ENCODE results near the gene FOXL3.
A peak's percentile ranks its signal among the peaks of the same experiment; 100 is the strongest.

Gene FOXL3

DNA sequence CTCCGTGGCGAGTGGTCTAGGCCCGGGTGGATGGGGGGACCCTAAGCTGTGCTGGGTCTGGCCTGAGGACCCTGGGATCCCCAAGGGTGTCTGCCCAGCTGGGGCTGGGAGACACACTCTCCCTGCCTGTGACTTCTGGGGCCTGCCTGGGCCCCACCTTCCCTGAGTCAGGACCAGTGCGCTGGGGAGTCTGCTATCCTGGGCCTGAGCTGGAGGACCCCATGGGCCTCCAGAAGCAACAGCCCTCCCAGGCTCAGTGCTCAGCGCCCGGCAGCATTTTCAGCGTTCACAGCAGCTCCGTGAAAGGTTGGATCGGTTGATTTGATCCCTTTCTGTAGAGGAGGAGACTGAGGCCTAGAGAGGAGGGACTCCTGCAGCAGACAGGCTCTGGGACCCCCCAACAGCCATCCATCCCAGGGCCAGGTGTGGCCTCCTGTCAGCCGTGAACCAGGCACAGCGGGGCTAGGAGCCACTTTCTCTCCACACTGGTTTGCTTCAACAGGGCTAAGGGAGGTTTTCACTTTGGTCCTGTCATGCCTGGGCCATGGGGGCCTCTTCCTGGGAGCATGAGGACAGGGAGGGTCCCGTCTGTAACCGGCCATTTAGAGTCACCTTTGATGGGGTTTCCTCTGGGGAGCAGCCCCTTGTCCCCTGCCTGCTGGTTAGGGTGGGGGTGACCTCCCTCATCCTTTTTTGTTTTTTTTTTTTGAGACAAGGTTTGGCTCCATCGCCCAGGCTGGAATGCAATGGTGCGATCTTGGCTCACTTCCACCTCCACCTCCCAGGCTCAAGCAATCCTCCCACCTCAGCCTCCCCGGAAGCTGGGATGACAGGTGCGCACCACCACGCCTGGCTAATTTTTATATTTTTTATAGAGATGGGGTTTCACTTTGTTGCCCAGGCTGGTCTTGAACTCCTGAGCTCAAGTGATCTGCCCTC, 12.4 kb downstream of the FOXL3 start:
- DNase-seq (ENCODE audit: low read depth), result no peak

DNA sequence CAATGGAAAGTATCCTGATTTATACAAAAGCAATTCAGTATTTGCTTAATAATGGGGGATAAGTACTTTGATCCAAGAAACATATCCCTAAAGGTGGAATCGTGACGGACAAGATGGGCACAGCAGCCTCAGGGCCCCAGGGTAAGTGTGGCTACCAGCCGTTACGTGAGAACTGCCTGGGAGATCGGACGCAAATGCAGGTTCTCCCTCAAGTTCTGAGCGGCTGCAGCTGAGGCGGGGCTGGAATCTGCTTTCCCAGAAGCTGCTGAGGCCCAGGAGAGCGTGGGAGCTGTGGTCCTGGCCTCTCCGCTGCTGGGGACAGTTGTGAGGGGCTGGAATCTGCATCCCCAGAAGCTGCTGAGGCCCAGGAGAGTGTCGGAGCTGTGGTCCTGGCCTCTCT, 13.5 kb downstream of the FOXL3 start:
- no peak for DNase-seq (ENCODE audit: low read depth)

DNA sequence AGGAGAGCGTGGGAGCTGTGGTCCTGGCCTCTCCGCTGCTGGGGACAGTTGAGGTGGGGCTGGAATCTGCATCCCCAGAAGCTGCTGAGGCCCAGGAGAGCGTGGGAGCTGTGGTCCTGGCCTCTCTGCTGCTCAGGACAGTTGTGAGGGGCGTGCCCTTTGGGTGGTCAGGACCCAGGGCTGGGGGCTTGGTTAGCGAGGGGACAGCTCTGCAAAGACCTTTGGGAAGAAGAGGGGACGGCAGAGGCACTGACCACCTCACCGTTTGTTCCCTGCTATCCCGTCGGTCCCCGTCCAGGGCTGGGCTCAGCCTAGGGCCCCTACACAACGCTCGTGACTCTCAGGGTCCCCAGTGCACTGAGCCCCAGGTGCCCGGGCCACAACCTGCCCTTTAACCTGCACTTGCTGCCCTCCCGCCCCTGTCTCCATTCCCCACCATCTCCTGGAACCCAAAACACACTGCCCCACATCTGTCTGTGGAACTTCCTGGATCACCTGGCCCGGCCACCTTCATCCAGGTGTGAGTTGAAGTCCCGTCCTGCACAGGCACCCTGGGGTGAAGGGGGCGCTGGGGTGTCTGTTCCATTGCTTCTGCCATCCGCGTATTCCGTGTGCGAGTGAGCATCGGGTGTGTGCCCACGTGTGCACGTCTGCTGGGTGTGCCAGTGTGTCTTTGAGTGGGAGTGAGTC, 14.1 kb downstream of the FOXL3 start:
- no peak for DNase-seq (ENCODE audit: low read depth)

DNA sequence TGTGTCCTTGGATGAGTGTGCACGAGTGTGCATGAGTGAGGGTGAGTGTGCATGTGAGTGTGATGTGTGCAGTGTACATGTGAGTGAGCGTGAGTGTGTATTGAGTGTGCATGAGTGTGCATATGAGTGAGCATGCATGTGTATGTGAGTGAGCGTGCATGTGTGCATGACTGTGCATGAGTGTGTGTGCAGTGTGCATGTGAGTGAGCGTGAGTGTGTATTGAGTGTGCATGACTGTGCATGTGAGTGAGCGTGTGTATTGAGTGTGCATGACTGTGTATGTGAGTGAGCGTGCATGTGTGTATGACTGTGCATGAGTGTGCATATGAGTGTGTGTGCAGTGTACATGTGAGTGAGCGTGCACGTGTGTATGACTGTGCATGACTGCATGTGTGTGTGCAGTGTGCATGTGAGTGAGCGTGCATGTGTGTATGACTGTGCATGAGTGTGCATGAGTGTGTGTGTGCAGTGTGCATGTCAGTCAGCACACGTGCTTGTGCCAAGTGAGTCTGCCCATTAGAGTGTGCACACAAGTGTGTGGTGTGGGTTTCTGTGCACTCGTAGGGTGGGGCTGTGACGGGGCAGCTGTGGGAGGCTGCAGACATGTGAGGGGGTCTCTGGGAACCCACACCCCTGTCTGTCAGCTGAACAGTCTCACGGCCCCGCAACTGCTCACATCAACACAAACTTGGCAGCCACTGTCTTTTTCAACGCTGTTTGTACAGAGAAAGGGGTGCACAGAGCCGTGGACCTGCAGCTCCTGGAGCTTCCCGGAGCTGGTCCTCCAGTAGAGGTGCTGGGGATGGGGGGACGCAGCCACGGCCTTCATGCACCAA, 14.8 kb downstream of the FOXL3 start:
- DNase-seq (ENCODE audit: low read depth), result no peak

DNA sequence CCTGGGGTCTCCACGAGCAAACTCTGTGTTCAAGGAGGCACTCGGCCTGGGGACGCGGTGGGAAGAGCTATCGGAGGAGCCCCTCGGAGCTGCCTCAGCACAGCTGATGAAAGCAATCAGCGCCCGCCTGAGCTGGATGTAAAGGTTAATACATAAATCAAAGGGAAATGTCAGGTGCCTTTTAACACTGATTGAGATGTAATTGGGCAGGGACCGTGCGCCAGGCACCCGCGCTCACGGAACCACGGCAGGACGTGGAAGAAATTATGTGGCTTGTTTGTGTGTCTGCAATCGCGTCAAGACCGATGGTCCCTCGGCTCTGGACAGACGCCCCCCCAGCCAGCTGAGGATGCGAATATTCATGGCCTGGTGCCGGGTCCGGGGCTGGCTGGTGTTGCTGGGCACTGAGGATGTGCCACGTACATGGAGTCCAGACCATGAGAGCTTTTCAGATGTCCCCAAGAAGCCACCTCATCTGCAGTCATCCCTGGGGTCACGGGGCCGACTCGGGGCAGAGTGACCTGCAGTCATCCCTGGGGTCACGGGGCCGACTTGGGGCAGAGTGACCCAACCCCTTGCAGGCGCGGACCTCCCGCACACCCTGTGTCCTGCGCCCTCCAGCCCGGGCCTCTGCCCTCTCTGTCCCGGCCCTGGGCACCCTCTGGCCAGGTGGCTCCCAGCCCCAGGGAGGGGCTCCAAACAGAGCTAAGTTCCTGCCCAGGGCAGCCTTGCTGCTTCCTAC, 15.6 kb downstream of the FOXL3 start:
- DNase-seq (ENCODE audit: low read depth), result no peak

DNA sequence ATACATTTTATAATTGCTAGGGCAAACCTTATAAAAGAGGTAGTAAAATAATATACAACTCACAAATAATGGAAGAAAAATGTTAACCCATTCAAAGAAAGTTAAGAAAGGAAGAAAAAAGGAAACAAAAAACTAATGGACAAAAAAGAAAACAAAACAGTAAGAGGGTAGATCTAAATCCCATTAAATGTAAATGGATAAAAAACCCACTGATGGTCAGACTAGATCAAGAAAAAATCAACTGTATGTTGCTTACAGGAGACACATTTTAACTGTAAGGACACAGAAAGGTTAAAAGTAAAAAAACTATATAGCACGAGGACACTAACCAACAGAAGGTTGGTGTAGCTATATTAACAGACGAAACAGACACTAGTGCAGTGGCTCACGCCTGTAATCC, 18.0 kb downstream of the FOXL3 start:
- DNase-seq (ENCODE audit: low read depth), result no peak

DNA sequence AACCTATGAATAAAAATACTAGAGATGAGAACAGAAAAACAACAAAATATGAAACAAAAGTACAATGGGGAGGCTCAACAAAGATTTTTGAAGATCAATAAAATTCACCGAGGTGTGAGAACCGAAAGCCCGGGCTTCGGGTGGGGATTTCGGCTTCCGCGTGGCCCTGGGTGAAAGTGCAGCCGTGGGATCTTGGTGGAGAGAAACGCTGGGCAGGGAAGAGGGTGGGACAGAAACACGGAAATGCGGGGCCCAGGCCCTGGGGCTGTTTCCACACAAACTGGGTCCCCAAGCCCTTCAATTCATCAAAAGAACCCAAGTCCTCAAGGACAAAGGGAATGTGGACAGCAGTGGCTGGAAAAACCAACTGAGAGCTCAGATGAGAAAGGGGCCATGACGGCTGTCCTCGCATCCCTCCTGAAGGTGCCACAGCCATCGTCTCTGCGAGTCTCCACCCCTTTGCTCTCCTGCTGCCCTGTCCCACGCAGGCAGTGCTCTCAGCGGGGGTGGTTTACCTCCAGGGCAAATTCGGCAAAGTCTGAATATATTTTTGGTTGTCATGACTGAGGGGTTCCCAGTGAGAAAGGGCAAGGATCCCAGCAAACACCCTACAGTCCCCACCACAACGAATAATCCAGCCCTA, 19.7 kb downstream of the FOXL3 start:
- DNase-seq (ENCODE audit: low read depth), result no peak

DNA sequence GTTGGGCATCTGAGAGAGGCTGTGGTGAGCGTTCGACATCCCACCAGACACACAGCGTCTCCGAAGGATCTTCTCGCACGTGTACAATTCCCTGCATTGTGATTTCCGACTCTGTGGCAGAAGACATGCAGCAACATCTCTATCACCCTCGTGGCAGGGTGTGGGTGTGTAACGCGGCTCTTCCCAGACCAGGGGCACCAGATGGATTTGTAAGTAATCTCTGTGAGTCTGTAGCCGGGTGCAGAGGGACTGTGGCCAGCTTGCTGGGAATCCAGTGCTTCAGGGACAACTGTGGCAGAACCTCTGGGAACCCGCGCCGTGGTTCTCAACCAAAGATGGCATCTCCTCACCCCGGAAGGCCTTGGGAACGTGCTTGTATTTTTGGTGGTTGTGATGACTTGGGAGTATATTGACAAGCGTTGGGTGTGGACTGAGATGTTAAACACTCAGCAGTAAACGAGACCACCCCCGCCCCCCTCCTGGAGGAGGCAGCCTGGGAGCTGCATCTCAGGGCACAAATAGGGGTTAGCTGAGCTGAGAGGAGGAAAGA, 21.2 kb downstream of the FOXL3 start:
- DNase-seq (ENCODE audit: low read depth), result no peak

DNA sequence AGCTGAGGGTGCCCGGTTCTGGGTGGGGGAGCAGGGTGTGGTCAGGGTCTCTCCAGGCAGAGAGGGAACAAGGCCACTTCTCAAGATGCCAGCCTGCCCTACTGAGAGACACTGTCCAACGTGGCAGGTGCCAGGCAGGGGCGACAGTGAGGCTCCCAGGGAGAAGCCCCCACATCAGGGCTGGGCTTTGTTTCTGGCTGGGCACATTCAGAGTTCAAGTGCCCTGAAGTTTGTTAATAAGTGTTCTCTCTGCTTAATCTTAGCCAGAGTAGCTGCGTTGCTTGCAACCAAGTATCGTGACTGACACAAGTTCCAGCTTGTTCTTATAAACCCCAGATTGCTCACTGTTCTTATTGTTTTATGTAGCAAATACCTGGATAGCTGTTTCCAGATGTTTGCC, 21.8 kb downstream of the FOXL3 start:
- DNase-seq (ENCODE audit: low read depth), result no peak

DNA sequence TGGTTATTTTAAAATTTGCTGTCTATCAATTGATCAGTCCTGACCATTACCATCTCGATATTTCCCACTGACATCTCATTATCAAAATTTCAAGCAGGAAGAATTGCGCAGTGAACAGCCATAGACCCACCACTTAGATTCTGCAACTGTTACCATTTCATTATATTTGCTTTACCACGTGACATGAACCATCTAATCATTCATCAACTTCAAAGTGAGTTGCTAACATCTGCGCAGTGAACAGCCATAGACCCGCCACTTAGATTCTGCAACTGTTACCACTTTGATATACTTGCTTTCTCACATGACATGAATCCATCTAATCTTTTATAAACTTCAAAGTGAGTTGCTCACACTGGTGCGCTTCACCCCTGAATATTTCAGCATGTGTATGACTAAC, 22.5 kb downstream of the FOXL3 start:
- no peak for DNase-seq (ENCODE audit: low read depth)

DNA sequence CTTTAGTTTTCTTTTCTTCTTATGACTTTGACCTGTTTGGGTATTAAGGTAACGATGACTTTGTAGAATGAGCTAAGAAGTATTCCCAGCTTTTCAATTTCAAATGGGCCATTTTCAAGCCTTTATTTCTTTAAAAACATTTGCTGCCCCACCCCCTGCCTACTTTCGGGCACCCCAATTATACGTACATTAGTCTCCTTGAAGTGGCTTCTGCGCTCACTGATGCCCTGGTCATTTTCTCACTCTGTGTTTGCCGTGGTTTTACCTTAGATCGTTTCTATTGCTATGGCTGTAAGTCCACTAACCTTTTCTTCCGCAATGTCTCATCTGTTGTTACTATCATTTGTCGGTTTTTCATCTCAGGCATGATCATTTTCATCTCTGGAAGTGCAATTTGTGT, 24.9 kb downstream of the FOXL3 start:
- no peak for DNase-seq (ENCODE audit: low read depth)

DNA sequence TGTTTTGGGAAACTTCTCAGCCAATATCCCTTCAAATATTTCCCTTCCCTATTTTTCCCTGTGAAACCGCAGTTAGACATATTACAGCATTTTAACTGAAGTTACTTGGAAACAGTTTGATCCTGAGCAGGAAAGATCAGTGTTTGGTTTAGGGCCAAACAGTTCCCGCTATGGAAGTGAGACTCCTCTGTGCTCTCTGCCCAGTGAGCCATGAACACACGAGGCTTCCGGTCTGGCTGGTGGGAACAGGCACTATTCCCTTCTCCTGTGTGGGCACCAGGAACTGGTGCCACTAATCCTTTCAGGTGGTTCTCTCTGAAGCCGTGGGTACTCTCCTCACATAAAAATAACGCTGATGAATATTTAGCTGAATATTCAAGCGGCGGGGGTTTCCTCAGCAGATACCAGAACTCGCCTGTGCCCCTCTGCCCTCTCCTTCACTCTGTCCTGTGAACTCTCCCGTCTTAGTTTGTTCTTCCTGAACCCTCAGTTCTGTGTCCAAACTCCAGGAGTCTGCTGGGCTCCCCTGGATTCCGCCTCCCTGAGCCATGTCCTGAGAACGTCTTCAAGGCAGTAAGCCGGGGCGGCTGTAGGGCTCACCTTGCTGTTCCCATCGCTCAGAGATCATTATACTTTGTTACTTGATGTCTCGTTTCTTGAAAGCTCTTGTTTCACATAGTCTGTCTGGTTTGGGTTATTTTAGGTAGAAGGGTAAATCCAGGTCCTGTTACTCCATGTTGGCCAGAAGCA, 25.7 kb downstream of the FOXL3 start:
- no peak for DNase-seq (ENCODE audit: low read depth)

DNA sequence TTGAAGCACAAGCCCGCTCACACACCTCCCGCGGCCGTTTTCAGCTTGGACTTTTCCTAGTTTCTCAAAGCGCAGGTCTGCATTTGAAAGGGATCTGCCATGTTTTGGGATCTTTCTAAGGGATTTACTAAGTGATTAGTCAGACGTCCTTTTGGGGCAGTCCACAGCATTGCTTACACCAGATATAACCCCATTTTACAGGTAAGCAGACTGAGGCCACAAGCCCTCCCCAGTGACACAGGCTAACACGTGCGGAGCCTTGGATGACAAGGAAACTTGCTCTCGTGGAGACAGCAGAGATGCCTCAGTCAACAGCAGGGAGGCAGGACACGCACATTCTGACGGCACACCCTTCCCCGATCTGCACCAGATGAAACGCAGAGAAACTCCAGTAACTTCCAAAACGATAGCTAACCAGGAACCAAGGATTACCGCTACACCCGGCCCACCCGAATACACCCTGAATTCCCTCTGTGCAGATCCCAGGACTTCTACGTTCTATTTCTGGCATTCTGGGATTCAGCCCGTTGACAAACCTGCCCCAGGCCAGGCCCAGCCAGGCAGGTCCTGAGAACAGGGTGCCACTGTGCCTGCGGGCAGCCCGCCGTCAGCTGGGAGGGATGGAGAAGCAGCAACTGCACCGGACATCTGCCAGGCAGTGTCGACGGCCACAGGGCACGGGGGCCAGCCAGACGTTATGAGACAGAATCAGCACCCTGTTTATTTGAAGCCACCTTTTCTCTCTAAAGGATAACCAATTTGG, 27.9 kb downstream of the FOXL3 start:
- DNase-seq (ENCODE audit: low read depth), result no peak

DNA sequence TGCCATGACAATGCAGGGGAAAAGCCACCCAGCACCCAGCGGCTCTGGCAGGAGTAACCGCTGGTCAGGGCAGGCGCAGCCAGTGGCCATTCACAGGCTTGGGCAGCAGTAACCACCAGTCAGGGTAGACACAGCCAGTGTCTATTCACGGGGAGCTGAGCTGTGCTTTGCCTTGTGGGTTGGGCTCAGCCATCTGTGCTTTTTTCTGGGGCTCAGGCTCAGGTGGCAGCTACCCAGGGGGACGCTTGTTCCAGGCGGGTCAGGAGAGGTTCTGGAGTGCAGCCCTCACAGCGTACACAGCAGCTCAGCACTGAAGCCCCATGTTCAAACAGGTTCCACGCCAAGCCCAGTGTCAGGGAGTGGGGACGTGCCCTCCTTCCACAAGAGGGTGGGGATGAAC, 28.5 kb downstream of the FOXL3 start:
- DNase-seq (ENCODE audit: low read depth), result no peak

DNA sequence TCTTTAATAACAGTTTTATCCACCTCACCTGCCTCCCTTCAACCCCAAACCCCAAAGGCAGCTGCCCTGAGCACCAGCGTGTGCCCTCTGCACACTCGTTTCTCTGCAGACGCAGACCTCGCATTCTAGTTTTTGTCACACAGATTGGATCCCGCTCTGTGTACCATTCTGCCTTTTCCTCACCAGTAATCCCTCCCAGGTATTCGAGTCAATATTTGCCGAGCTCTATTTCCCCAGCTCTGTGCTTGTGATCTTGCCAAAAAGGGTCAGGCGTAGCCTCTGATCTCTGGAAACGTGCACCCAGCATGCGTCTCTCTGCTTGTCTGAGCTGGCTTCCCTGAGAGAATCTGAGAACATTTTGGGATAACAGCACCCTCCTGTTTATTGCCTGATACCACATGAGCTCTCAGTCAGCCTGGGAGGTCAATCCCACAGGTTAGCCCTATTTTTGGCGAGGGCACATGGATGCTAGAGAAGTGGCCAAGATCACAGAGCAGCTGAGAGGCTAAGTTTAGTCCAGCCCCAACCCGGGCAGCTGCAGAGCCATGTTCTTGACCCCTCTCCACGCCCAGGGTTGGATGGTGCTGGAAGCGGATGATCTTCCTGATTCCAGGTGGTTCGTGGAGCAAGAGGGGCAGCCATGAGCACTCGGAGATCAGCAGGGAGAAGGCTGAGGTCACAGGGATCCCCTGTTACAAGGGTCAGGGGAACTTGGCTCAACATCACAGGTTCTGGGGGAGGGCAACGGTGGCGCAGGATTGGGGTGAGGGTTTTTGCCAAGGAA, 29.1 kb downstream of the FOXL3 start:
- DNase-seq (ENCODE audit: low read depth), result no peak

DNA sequence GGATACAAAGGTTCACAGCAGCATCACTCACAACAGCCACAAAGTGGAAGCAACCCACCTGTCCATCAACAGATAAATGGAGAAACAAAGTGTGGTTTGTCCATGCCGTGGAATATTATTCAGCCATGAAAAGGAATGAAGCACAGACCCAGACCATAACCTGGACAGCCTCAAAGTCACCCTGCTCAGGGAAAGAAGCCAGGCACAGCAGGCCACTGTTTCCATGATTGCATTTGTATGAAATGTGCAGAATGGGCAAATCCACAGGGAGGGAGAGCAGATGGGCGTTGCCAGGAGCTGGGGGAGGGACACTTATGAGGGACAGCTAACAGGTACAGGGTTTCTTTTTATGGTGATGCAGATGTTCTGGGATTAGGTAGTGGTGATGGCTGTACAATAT, 30.3 kb downstream of the FOXL3 start:
- DNase-seq (ENCODE audit: low read depth), result no peak

DNA sequence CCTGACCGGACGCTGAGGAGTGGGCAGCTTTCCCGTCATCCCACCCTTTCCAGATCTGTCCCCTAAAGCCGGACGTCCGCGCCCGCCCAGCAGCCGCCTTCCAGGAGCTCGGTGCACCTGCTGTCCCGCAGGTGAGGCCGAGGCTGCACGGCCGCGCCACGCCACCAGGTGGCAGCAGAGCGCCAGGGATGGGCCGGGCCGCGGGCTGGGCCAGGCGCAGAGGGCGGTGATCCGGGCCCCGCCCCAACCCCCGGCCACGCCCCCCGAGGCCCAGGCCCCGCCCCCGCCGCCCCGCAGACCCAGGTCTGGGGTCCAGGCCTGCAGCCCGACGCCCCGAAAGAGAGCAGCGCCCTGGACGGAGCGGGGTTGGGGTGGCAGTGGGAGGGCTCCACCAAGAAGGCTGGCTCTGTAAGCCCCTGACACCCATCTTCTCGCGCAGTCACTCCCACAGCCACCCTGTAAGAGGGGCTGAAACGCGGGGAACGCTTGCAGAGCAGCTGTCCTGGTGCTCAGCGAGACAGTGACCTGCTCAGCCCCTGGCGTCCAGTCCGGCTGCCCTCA, 32.2 kb downstream of the FOXL3 start:
- peak; percentile 78 for DNase-seq (ENCODE audit: low read depth)

DNA sequence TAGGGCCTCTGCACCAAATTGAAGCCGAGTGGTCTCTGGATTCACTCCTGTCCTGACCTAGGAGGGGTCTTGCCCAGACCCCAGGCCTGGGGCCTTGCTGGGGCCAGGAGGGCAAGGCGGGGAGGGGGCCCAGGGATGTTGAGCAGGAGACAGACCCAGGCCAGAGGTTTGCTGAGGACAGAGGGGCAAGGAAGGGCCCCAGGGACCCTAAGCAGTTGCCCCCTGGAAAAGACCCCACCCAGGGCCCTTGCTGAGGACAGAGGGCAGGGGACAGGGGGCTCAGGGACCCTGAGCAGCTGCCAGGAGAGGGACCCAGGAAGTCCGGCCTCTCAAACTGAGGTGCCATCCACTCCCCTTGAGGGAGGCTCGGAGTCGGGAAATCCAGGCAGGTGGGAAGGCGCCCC, 32.7 kb downstream of the FOXL3 start:
- DNase-seq (ENCODE audit: low read depth), result no peak
